ENCODE measurements around the gene ZNF618.
"Not testable (repeated sequence)": the region's sequence is repeated elsewhere in the genome, so short reads cannot be mapped to it uniquely, and the experiment has no call there.

Gene ZNF618

DNA sequence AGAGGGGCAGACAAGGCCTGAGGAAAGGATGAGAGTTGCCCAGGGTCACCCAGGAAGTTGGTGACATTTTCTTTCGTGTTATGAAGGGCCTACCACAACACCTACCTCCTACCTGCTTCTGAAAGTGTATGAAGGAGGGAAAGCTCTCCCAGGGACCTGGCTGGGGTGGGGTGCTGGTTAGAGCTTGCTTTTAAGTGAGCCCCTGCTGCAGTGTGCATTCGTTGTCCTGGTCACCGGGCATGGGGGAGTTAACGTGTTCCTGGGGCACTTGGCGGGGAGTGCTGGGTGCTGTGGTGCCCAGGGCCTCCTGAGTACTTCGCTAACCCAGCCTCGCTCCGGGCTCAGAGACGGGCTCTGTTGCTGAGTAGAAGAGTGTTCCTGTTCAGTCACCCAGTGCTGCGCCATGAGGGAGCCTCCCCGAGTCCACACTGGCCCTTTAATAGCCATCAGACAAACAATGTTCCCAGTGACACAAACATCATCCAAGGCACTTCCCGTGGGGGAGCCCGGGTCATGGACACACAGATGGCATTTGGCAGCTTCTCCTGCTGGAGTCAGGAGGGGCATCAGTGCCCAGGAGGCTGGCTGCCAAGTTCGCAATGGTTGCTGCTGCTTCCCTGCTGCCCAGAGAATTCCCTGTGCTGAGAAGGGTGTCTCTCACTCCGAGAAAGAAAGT, 116.3 kb downstream of the ZNF618 start:
- no peak for DNase-seq

DNA sequence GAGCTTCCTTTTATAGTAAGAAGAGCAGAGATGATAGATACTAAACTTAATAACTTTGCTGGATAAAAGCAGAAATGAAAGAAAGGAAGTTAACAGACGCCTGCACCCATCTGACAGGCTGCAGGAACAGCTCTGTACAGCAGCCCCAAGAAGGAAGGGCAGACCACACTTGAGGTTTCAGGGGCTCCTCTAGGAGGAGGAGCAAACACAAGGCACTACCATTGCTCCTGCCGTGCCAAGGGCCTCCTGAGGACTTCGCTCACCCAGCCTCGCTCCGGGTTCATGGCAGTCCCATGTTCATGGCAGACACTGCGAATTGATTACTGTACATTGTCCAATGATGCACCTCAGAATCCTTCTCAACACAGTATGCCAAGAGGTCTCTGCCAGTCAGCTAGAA, 116.9 kb downstream of the ZNF618 start:
- no peak for DNase-seq

DNA sequence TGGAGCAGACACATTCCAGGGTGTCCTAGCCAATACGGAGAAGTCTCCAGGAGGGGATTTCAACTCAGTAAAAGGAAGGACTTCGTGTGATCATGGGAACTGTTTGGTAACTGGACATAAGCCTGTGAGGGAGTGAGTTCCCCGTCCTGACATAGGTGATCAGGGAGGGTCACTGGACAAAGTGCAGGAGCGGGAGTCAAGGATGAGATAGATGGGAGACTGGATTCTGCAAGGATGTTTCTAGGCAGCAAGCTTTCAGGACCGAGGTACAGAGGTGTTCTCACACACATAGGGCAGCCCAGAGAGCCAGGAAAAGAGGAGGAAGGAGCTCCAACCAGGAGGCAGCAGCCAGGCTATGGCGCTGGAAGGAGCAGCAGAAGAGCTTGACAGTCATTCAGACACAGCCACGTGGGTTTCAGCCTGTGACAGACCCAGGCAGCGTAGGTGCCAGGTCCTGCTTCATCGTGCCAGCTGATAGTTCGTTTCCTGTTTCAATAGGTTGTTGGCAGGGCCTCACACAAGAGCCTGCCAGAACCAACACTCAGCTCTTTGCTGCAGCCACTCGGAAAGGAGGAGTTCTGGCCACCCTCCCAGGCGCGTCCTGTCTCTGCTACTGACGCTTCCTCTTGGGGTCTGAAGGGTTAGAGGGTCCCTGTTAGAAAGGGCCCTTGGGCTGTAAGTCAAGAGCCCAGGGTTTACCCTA, 117.9 kb downstream of the ZNF618 start:
- no peak for DNase-seq

DNA sequence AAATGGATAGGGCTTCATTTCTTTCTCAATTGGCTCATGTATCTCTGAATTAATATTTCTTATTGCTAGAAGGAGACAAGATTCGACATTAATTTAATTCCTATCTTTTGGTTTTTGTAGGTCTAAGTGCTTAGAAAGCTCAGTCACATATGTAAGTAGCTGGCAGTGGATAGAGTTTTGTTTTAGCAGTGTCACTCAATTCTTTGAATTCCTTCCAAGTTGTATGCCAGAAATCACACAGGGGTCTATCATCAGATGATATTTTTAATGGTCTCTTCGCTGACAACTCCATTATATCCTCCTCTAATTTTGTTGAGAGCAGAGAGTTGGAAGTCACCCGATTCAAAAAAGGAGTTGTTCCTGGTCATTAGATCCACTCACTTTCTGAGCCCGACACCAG, 119.3 kb downstream of the ZNF618 start:
- DNase-seq: no peak

- no peak for DNase-seq
These were observed 119.9 kb downstream of the ZNF618 start for GRCh38 chr9:113995963-113996362.

GRCh38 chr9:113996531-113997001, 120.5 kb downstream of the ZNF618 start:
- no peak for DNase-seq

DNA sequence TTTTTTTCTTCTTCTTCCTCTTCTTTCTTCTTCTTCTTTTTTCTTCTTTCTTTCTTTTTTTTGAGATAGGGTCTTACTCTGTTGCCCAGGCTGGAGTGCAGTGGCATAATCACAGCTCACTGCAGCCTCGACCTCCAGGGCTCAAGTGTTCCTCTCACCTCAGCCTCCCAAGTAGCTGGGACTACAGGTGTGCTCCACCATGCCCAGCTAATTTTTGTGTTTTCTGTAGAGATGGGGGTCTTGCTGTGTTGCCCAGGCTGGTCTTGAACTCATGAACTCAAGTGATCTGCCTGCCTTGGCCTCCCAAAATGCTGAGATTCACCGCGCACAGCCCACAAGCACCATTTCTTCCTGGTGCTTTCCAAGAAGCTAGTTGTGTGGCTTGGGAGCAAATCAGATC, 121.0 kb downstream of the ZNF618 start:
- DNase-seq: not testable (repeated sequence)

DNA sequence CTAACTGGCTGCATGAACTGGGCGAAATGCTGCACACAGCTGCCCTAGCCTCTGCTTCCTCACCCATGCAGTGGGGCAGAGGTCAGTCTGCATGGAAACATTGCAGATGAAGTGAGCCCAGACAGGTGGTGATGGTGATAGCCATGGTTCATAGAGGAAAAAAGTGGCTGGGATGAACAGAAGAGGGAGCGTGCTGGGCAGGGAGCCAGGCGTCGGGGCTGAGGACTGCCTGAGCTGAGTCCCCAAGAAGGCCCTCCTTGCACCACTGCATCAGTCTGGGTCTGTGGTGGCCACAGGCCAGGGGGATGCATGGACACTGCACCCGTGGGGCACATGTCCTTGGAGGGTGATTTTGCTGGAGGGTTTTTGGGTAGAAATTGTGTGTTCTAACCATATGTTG, 121.5 kb downstream of the ZNF618 start:
- DNase-seq: no peak

DNA sequence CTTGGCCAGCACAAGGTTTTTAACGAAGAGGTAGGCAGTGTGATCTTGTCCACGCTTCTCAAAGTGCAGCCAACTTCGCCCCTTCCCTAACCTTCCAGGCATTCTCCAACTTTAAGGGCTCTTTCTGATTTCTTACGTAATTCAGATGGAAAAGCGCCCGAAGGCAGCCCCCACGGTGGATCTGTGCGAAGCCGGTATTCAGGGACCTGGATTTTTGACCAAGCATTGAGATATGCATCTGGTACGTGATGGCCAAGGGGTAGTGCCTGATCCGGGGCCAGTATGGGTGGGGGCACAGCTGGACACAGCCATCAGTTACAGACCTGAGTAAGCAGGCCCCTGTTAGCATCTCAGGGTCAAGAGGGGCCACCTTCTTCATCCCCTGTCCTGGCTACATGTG, 122.0 kb downstream of the ZNF618 start:
- DNase-seq: no peak

DNA sequence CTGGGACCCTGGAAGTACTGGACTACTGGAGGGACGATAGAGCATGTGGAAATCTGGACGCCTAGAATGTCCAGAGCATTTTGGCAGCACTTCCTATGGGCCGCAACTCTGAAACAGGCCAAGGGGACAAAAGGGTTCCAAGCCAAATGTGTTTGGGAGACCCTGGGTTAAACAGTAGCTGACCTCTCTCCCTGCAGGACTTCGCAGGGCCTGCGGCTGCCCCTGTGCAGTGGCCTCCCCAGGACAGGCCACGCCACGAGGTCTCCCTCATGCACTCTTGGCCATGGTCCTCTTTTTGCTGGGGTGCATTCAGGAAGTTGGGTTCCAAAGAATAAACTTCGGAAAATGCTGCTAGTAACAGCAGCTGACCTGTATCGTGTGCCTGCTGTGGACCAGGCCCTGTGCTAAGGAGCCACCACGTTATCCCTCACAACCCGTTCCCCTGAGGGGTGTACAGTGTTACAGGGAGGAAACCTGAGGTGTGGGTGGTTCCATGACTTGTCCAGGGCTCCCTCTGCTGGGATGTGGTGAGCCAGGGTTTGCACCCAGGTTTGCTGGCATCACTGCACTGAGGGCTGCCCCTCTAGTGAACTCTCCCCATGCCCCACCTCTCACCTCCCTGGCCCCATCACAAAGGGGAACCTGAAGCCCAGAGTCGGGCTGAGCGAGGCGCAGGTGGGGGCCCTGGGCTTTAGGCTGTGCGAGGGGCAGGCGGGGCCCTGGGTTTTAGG, 122.6 kb downstream of the ZNF618 start:
- no peak for DNase-seq

GRCh38 chr9:113999256-114000062, 123.3 kb downstream of the ZNF618 start:
- no peak for DNase-seq

GRCh38 chr9:114000063-114000454, 124.0 kb downstream of the ZNF618 start:
- DNase-seq: no peak

DNA sequence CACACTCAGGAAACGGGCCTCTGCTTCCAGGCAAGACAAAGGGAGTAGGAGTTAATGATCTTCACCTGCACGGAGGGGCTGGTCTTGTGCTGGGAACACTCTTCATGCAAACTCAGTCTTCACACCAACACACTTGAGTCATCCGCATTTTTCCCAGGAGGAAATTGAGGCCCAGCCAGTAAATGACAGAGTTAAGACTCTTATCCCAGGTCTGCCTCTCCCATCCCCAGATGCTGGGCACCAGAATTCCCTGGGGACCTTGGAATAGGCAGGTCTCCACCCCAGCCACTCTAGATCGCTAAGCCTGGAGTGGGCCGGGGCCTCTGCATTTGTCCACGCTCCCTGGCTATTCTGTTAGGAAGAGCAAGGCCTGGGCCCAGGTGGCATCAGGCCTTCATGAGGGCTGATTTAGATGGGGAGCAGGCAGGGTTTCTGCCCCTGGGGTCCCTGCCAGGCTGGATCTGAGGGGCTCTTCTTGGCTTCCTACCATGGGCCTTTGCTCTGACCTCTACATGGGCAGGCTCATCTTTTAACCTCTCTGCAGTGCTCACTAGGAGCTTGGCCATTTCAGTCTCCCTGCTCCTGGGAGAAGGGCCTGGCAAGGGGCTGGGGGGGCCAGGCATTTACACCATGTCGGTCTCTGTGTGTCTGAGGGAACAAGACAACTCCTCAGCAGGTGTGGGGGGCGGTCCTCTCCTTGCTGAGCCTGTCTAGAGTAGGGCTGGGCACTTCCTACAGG, 124.7 kb downstream of the ZNF618 start:
- DNase-seq: no peak

- DNase-seq: no peak
These were observed 125.2 kb downstream of the ZNF618 start for GRCh38 chr9:114001410-114001685.

GRCh38 chr9:114001794-114002261, 125.7 kb downstream of the ZNF618 start:
- no peak for DNase-seq

DNA sequence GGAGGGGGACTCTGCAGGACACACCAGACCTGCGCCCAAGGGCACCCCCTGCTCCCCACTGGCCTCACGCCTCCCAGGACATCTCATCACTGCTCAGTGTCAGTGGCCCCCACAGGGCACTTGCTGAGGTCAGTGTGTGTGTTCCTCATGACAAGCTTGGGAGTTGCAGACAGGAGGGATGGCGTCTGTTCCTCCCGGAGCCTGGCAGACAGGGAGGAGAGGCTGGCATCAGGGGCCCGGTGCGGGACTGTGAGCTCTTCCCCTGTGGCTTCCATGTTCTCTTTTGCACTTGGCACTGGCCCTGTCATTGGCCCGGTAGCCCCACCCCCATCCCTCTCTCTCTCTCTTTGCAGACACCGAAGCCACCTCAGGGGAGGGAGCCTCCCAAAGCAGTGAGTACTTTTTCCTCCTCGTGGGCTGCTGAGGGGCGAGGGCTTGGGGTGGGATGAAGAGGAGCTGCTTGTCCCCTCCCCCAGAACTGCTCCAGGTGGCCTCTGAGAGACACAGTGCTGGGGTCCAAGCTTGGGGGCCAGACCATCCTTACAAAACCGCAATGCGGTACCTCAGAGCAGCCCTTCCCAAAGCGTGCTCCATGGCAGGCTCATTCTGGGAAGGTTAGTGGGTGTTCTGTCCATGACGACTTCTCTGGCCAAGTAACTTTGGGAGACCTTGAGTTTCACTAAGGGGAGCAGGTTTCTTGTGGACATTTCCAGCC, 126.3 kb downstream of the ZNF618 start:
- DNase-seq: no peak

- no peak for DNase-seq
These were observed 126.9 kb downstream of the ZNF618 start for GRCh38 chr9:114002986-114003350.

- DNase-seq: no peak
These were observed 127.2 kb downstream of the ZNF618 start for GRCh38 chr9:114003351-114003750.

- no peak for DNase-seq
These were observed 127.6 kb downstream of the ZNF618 start for GRCh38 chr9:114003758-114004157.

DNA sequence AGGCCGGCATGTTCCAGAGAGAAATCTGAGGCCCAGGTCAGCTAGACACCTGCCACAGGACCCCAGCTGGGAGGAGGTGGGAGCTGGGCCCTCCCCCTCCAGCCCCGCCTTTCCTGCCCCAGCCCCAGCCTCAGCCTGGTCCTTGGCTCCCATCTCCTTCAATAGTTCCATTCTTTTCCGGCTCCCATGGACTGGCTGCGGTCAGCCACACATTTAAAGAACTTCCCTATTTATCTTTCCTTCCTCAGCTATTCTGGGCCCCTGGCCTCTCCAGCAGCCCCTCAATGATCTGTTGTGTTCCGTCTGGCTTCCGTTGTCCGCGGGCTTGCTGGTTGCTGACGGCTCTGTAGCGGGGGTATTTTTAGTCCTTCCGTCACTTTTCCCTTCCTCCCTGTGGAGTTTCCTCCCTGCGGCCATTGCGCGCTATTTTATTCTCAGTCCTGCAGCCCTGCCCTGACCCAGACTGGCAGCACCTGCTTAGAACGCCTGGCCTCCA, 128.2 kb downstream of the ZNF618 start:
- DNase-seq: no peak

- DNase-seq: no peak
These were observed 129.5 kb downstream of the ZNF618 start for GRCh38 chr9:114005371-114006154.
